OCI-LY7 (cell line): ENCODE measurements around the gene SRXN1. TPM values are rescaled to one million over a fixed set of nuclear protein-coding genes. Genes with fewer than 3 reads are reported as not detected.

Experiments
- BruUV-seq: library from RNA; stranded (reverse); fragments of 400-500 nt; replicated peaks from 2 replicates; lab custom pipeline; 2021; lab: Mats Ljungman, UMichigan
- CTCF ChIA-PET: fragments of 300-600 bp; sonication (Branson Sonifier 250); formaldehyde crosslinking; loops from one replicate; lab custom pipeline; 2022; ENCODE audit warnings: antibody characterized with exemption; ENCODE audit not compliant: unreplicated experiment; lab: Charles Lee
- POLR2A ChIA-PET: fragments of 300-600 bp; sonication (Branson Sonifier 250); formaldehyde crosslinking; loops from one replicate; lab custom pipeline; 2022; ENCODE audit warnings: antibody characterized with exemption; lab: Charles Lee
- DNase-seq: peaks from one replicate; pipeline ENCODE4 v3.0.0-alpha.2; 2015; ENCODE audit warnings: low spot score
- H2AFZ ChIP-seq: fragments of 200-600 bp; sonication (generic), shearing (Covaris generic); 2 replicates; pipeline ENCODE4 v1.6.1; 2014; ENCODE audit warnings: mild to moderate bottlenecking, antibody characterized with exemption, low read length, moderate library complexity
- H3K27ac ChIP-seq: fragments of 200-600 bp; sonication (generic); 2 replicates; pipeline ENCODE4 v1.5.1; 2014; ENCODE audit warnings: mixed run types, low read depth, mild to moderate bottlenecking, moderate library complexity, low read length, inconsistent platforms; ENCODE audit not compliant: poor library complexity, severe bottlenecking
- H3K36me3 ChIP-seq: fragments of 200-600 bp; sonication (generic); 2 replicates; pipeline ENCODE4 v1.6.1; 2014; ENCODE audit warnings: mild to moderate bottlenecking, antibody characterized with exemption, low read length, moderate library complexity, mixed read lengths; ENCODE audit not compliant: insufficient read depth
- H3K4me1 ChIP-seq: fragments of 200-600 bp; sonication (generic); 2 replicates; pipeline ENCODE4 v1.5.1; 2014; ENCODE audit warnings: mild to moderate bottlenecking, low read length; ENCODE audit not compliant: insufficient read depth, poor library complexity, severe bottlenecking
- H3K4me2 ChIP-seq: fragments of 200-600 bp; sonication (generic); 2 replicates; pipeline ENCODE4 v1.6.1; 2014; ENCODE audit warnings: mild to moderate bottlenecking, low read length
- H3K4me3 ChIP-seq: fragments of 200-600 bp; sonication (generic); 2 replicates; pipeline ENCODE4 v1.5.1; 2014; ENCODE audit warnings: mild to moderate bottlenecking, low read depth, low read length; ENCODE audit not compliant: poor library complexity, severe bottlenecking
- H3K79me2 ChIP-seq: fragments of 200-600 bp; sonication (generic); 2 replicates; pipeline ENCODE4 v1.6.1; 2016; ENCODE audit warnings: low read depth, mild to moderate bottlenecking, low read length, moderate library complexity, mixed read lengths; ENCODE audit not compliant: insufficient read depth
- H3K9me2 ChIP-seq: fragments of 200-600 bp; sonication (generic); 2 replicates; pipeline ENCODE4 v1.6.1; 2016; ENCODE audit warnings: mild to moderate bottlenecking, low read length, mixed read lengths; ENCODE audit not compliant: insufficient read depth
- H3K9me3 ChIP-seq: fragments of 200-600 bp; sonication (generic); 2 replicates; pipeline ENCODE4 v1.6.1; 2014; ENCODE audit warnings: mild to moderate bottlenecking, mixed run types, low read length, mixed read lengths
- H4K20me1 ChIP-seq: fragments of 200-600 bp; sonication (generic); 2 replicates; pipeline ENCODE4 v1.6.1; 2014; ENCODE audit warnings: mild to moderate bottlenecking, antibody characterized with exemption, low read length, moderate library complexity, mixed read lengths; ENCODE audit not compliant: insufficient read depth
- EZH2phosphoT487 ChIP-seq: fragments of 200-600 bp; sonication (generic); IDR thresholded peaks from 2 replicates; pipeline ENCODE4 v1.6.1; 2018; ENCODE audit warnings: low read depth, borderline replicate concordance, mild to moderate bottlenecking, mixed run types, antibody characterized with exemption, low read length, moderate library complexity, mixed read lengths
- intact Hi-C: fragments of 100-400 bp; cut with micrococcal nuclease; formaldehyde crosslinking; loops from one replicate; pipeline ENCODE4 v1.10.0; 2022; ENCODE audit not compliant: unreplicated experiment
- total RNA-seq, 2 experiments: library from RNA; depleted of rRNA in 1 of 2; stranded (reverse); fragments of >200 nt in 1 of 2; shearing (Covaris generic) in 1 of 2; gene quantifications; 2 replicates each; pipeline ENCODE4 v1.2.3, GENCODE V29; 2014 to 2022
- TF ChIP-seq, protein P1 (sequence below): fragments of 200-600 bp; sonication (generic); conservative IDR thresholded peaks from 2 replicates; pipeline ENCODE4 v1.5.1; 2014; ENCODE audit warnings: mild to moderate bottlenecking, antibody characterized with exemption, low read length, moderate library complexity, mixed read lengths

SRXN1 gene
- total RNA-seq, 2 experiments from 2014 or later, result 18.6 to 19.8 TPM

DNA sequence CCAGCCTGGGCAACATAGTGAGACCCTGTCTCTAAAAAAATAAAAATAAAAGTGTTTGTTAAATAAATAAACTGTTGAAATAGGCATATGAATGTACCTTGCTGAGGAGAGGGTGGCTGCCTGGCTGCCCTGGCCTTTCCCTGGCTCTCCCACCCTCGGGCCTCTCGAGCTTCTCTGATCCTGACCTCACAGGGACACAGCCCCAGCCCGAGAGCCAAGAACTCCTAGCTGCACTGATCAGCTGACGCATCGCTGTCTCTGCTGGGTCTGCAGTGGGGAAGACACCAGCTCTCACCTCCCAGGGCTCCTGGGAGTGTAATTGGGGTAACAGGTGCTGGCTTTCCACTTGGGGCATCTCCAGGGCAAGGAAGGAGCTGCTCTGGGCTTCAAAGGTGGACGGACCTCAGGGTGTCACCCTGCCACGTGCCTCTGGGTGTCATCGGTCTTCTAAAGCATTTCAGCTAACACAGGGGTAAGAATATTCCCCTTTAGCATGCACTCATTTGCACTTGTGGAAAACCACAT, 49.8 kb downstream of the SRXN1 start:
- H2AFZ ChIP-seq, result no peak overlapping the region
- no peak for DNase-seq
- TF ChIP-seq, protein P1, sequence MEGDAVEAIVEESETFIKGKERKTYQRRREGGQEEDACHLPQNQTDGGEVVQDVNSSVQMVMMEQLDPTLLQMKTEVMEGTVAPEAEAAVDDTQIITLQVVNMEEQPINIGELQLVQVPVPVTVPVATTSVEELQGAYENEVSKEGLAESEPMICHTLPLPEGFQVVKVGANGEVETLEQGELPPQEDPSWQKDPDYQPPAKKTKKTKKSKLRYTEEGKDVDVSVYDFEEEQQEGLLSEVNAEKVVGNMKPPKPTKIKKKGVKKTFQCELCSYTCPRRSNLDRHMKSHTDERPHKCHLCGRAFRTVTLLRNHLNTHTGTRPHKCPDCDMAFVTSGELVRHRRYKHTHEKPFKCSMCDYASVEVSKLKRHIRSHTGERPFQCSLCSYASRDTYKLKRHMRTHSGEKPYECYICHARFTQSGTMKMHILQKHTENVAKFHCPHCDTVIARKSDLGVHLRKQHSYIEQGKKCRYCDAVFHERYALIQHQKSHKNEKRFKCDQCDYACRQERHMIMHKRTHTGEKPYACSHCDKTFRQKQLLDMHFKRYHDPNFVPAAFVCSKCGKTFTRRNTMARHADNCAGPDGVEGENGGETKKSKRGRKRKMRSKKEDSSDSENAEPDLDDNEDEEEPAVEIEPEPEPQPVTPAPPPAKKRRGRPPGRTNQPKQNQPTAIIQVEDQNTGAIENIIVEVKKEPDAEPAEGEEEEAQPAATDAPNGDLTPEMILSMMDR, result 0 out of 2 replicates have a peak, but pooled peaks have one; percentile 12
- TF ChIP-seq EZH2phosphoT487, result no peak
- H3K4me3 ChIP-seq, result no peak overlapping the region
- H3K9me3 ChIP-seq, result no peaks in the 10 kb centered on the region
- no TSS peak for BruUV-seq
- H3K4me2 ChIP-seq, result no peak overlapping the region
- H3K79me2 ChIP-seq, result no peaks in the 10 kb centered on the region
- H4K20me1 ChIP-seq, result no peaks in the 10 kb centered on the region
- H3K9me2 ChIP-seq, result no peaks in the 10 kb centered on the region
- H3K36me3 ChIP-seq, result no peaks in the 10 kb centered on the region
- no peaks in the 10 kb centered on the region for H3K4me1 ChIP-seq
- POLR2A ChIA-PET, result interaction anchor here (0.5 to 0.9 kb wide), 2 partner anchors 16 to 210 kb away, joined by 3 read pairs; no protein-coding TSS in a partner anchor
- CTCF ChIA-PET, result no interaction called here
- intact Hi-C loops, result no loop called here
- no peak overlapping the region for H3K27ac ChIP-seq

DNA sequence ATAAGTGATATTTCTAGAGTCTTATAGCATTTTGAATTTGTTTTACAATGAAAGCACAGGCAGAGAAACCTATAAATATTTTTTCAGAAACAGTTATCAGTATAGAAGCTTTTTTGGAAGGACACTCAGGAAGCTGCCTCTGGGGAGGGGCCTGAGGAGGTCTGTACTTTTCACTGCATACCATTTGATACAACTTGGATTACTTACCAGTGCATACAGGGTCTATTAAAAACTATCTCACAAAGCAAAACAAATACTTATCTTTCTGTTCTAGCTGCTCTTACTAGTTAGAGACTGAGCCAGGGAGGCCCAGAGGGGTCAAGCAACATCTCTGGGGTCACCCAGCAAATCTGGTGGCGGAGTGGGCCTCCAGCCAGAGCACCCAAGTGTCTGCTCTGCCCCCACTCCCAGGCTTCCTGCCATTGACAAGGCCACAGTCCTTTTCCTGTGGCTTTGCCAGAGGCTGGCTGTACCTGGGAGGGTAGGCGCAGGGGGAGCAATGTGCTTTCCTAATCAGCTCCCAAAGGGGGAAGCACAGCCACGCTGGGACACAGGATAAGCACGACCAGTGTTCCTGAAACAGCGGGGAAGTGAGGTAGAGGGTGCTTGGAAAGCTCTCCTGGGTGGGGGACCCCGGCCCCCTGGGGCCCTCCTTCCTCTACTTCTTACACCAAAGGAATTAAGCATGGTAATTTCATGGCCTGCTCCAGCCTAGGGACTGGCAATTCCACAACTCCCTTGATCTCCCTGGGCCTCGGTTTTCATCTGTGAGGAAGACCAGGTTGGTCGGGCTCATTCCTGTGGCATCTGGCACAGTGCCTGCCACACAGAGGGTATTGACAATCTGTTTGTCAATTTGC, 50.7 kb downstream of the SRXN1 start:
- H3K27ac ChIP-seq, result no peak overlapping the region
- DNase-seq, result no peak
- no peaks in the 10 kb centered on the region for H3K79me2 ChIP-seq
- no peak overlapping the region for H3K4me3 ChIP-seq
- no peak overlapping the region for H2AFZ ChIP-seq
- no peak overlapping the region for H3K4me2 ChIP-seq
- no peaks in the 10 kb centered on the region for H3K9me3 ChIP-seq
- H4K20me1 ChIP-seq, result no peaks in the 10 kb centered on the region
- TF ChIP-seq, protein P1, result no peak
- BruUV-seq, result no TSS peak
- ChIA-PET CTCF (no interaction called here), POLR2A (interaction anchor here (0.6 to 0.7 kb wide), 2 partner anchors 21 to 370 kb away, joined by 3 read pairs; no protein-coding TSS in a partner anchor)
- H3K4me1 ChIP-seq, result no peaks in the 10 kb centered on the region
- no peaks in the 10 kb centered on the region for H3K9me2 ChIP-seq
- intact Hi-C loops, result no loop called here
- H3K36me3 ChIP-seq, result no peaks in the 10 kb centered on the region

DNA sequence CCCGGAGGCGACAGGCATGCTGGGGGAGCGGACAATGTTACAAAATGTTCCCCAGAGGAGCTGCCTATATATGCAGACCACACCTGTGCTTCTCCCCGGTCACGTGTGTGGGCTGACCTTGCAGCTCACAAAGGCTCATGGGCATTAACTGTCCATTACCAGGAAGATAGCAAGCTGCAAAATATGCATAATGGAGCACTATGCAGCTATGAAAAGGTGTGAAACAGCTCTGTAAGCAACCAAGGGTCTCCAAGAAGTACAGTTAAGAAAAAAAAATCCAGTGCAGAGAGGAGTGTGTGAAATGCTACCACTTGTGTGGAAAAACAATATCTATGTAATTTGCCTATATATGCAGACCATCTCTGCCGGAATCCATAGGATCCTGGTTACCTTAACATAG, 52.3 kb downstream of the SRXN1 start:
- intact Hi-C loops, result no loop called here
- H3K4me1 ChIP-seq, result no peaks in the 10 kb centered on the region
- H3K4me2 ChIP-seq, result no peak overlapping the region
- no peaks in the 10 kb centered on the region for H3K9me2 ChIP-seq
- TF ChIP-seq EZH2phosphoT487, result no peak
- no peaks in the 10 kb centered on the region for H4K20me1 ChIP-seq
- ChIA-PET CTCF (interaction anchor here (1.0 kb wide), 1 partner anchor 9 kb away, joined by 3 read pairs; no protein-coding TSS in a partner anchor), POLR2A (no interaction called here)
- no peak overlapping the region for H2AFZ ChIP-seq
- BruUV-seq, result no TSS peak
- no peak overlapping the region for H3K4me3 ChIP-seq
- no peaks in the 10 kb centered on the region for H3K79me2 ChIP-seq
- H3K27ac ChIP-seq, result no peak overlapping the region
- no peak for DNase-seq
- no peaks in the 10 kb centered on the region for H3K9me3 ChIP-seq
- H3K36me3 ChIP-seq, result no peaks in the 10 kb centered on the region
